Adipocyte (in vitro differentiated cells): ENCODE data around the gene MAP6.

ENCODE experiments used
- DNase-seq: peaks from one replicate; pipeline ENCODE4 v3.0.0-alpha.2; 2015; ENCODE audit warnings: low read depth
- H3K27me3 ChIP-seq: replicated peaks from 2 replicates; pipeline ENCODE4 v1.7.0; 2013; ENCODE audit warnings: mild to moderate bottlenecking, low read length, moderate library complexity; ENCODE audit not compliant: control insufficient read depth, insufficient read depth
- H3K36me3 ChIP-seq: 2 replicates; pipeline ENCODE4 v1.7.0; 2013; ENCODE audit warnings: low read length, mild to moderate bottlenecking, moderate library complexity; ENCODE audit not compliant: control insufficient read depth, insufficient read depth, severe bottlenecking
- H3K4me1 ChIP-seq: 2 replicates; pipeline ENCODE4 v1.7.0; 2013; ENCODE audit warnings: mild to moderate bottlenecking, low read length, moderate library complexity; ENCODE audit not compliant: control insufficient read depth, insufficient read depth
- H3K4me3 ChIP-seq: 2 replicates; pipeline ENCODE4 v1.7.0; 2013; ENCODE audit warnings: mild to moderate bottlenecking, low read length, moderate library complexity
- H3K9ac ChIP-seq: 2 replicates; pipeline ENCODE4 v1.7.0; 2013; ENCODE audit warnings: mild to moderate bottlenecking, low read length, moderate library complexity
- H3K9me3 ChIP-seq: 2 replicates; pipeline ENCODE4 v1.7.0; 2013; ENCODE audit warnings: mild to moderate bottlenecking, low read length, moderate library complexity; ENCODE audit not compliant: control insufficient read depth

Gene MAP6

GRCh38 chr11:75627906-75628668, 40.8 kb downstream of the MAP6 start:
- Histone ChIP-seq H3K27me3 (no peaks in the 10 kb centered on the region), H3K36me3 (no peaks in the 10 kb centered on the region), H3K9ac (no peak overlapping the region), H3K9me3 (no peaks in the 10 kb centered on the region), H3K4me3 (no peak overlapping the region), H3K4me1 (peaks cover 20% of the 10 kb centered on the region)
- DNase-seq: peak; percentile 22

- no peaks in the 10 kb centered on the region for H3K27me3 ChIP-seq
- H3K4me3 ChIP-seq: no peak overlapping the region
- peak; percentile 59 for DNase-seq
- H3K9me3 ChIP-seq: no peaks in the 10 kb centered on the region
- peaks cover 20% of the 10 kb centered on the region for H3K4me1 ChIP-seq
- H3K9ac ChIP-seq: no peak overlapping the region
- H3K36me3 ChIP-seq: no peaks in the 10 kb centered on the region
Measured at GRCh38 chr11:75626889-75627529, 41.8 kb downstream of the MAP6 start.

- Histone ChIP-seq H3K4me1 (peaks cover 20% of the 10 kb centered on the region), H3K9ac (no peak overlapping the region), H3K4me3 (no peak overlapping the region), H3K36me3 (no peaks in the 10 kb centered on the region), H3K9me3 (no peaks in the 10 kb centered on the region), H3K27me3 (no peaks in the 10 kb centered on the region)
- peak; percentile 74 for DNase-seq
Measured at GRCh38 chr11:75625991-75626888, 42.6 kb downstream of the MAP6 start.

- peaks cover 20% of the 10 kb centered on the region for H3K4me1 ChIP-seq
- H3K27me3 ChIP-seq: no peaks in the 10 kb centered on the region
- no peak overlapping the region for H3K9ac ChIP-seq
- no peaks in the 10 kb centered on the region for H3K9me3 ChIP-seq
- no peaks in the 10 kb centered on the region for H3K36me3 ChIP-seq
- no peak for DNase-seq
- no peak overlapping the region for H3K4me3 ChIP-seq
Measured at GRCh38 chr11:75625021-75625420, 43.8 kb downstream of the MAP6 start.

- H3K4me1 ChIP-seq: no peaks in the 10 kb centered on the region
- no peaks in the 10 kb centered on the region for H3K27me3 ChIP-seq
- no peak overlapping the region for H3K4me3 ChIP-seq
- H3K9ac ChIP-seq: no peak overlapping the region
- no peak for DNase-seq
- no peaks in the 10 kb centered on the region for H3K9me3 ChIP-seq
- H3K36me3 ChIP-seq: no peaks in the 10 kb centered on the region
Measured at GRCh38 chr11:75616281-75616680, 52.6 kb downstream of the MAP6 start.

GRCh38 chr11:75615751-75616150, 53.1 kb downstream of the MAP6 start:
- no peaks in the 10 kb centered on the region for H3K9me3 ChIP-seq
- no peak overlapping the region for H3K4me3 ChIP-seq
- no peak overlapping the region for H3K9ac ChIP-seq
- no peaks in the 10 kb centered on the region for H3K27me3 ChIP-seq
- H3K4me1 ChIP-seq: no peaks in the 10 kb centered on the region
- no peaks in the 10 kb centered on the region for H3K36me3 ChIP-seq
- no peak for DNase-seq

- DNase-seq: no peak
- no peak overlapping the region for H3K4me3 ChIP-seq
- H3K4me1 ChIP-seq: peaks cover 10% of the 10 kb centered on the region
- H3K9me3 ChIP-seq: no peaks in the 10 kb centered on the region
- no peak overlapping the region for H3K9ac ChIP-seq
- no peaks in the 10 kb centered on the region for H3K27me3 ChIP-seq
- no peaks in the 10 kb centered on the region for H3K36me3 ChIP-seq
Measured at GRCh38 chr11:75611823-75612222, 57.0 kb downstream of the MAP6 start.

GRCh38 chr11:75606099-75606498, 62.7 kb downstream of the MAP6 start:
- no peak overlapping the region for H3K9ac ChIP-seq
- no peak overlapping the region for H3K4me3 ChIP-seq
- no peaks in the 10 kb centered on the region for H3K36me3 ChIP-seq
- peaks cover 27% of the 10 kb centered on the region for H3K4me1 ChIP-seq
- no peaks in the 10 kb centered on the region for H3K9me3 ChIP-seq
- DNase-seq: no peak
- no peaks in the 10 kb centered on the region for H3K27me3 ChIP-seq

- Histone ChIP-seq H3K9ac (peak overlapping the region; percentile 16), H3K9me3 (no peaks in the 10 kb centered on the region), H3K4me1 (peaks cover 27% of the 10 kb centered on the region), H3K27me3 (no peaks in the 10 kb centered on the region), H3K36me3 (no peaks in the 10 kb centered on the region), H3K4me3 (peak overlapping the region; percentile 20)
- peak; percentile 90 for DNase-seq
Measured at GRCh38 chr11:75603791-75604736, 64.8 kb downstream of the MAP6 start.

- Histone ChIP-seq H3K27me3 (no peaks in the 10 kb centered on the region), H3K9ac (no peak overlapping the region), H3K4me3 (no peak overlapping the region), H3K36me3 (no peaks in the 10 kb centered on the region), H3K9me3 (no peaks in the 10 kb centered on the region), H3K4me1 (peaks cover 23% of the 10 kb centered on the region)
- peak; percentile 17 for DNase-seq
Measured at GRCh38 chr11:75602951-75603350, 65.9 kb downstream of the MAP6 start.
